HepG2 (cell line): ENCODE data around the gene CALN1.

Source experiments
- BRF2 ChIP-seq: sonication (generic); formaldehyde crosslinking; IDR thresholded peaks from 2 replicates; pipeline ENCODE4 v1.8.1; 2022; ENCODE audit warnings: mild to moderate bottlenecking, missing genetic modification reagents
- CHD2 ChIP-seq: IDR thresholded peaks from 2 replicates; pipeline ENCODE4 v1.6.1; 2011; ENCODE audit warnings: low read depth, low read length, improper control_type of control experiment
- EZH2 ChIP-seq: conservative IDR thresholded peaks from 2 replicates; pipeline ENCODE4 v1.6.1; 2012; ENCODE audit warnings: mild to moderate bottlenecking, low read depth, low read length, moderate library complexity
- KLF15 ChIP-seq: sonication (generic); formaldehyde crosslinking; IDR thresholded peaks from 2 replicates; pipeline ENCODE4 v1.8.1; 2023; ENCODE audit warnings: borderline replicate concordance, mild to moderate bottlenecking, inconsistent platforms, missing genetic modification reagents, mixed read lengths
- MED13 ChIP-seq: sonication (generic); formaldehyde crosslinking; IDR thresholded peaks from 2 replicates; pipeline ENCODE4 v1.5.0; 2020; ENCODE audit warnings: missing genetic modification reagents
- MIXL1 ChIP-seq: IDR thresholded peaks from 2 replicates; pipeline ENCODE4 v1.6.1; 2016
- POLR2AphosphoS5 ChIP-seq: IDR thresholded peaks from 2 replicates; pipeline ENCODE4 v1.6.1; 2012; ENCODE audit warnings: low read depth, low read length
- REST ChIP-seq, 2 experiments: IDR thresholded peaks; 2 replicates each; pipeline ENCODE4 v1.6.1; 2011 to 2012; ENCODE audit warnings: low read length in 2 of 2, borderline replicate concordance in 1 of 2, low read depth in 1 of 2, mild to moderate bottlenecking in 1 of 2, moderate library complexity in 1 of 2
- ZHX2 ChIP-seq, 2 experiments: sonication (generic) in 1 of 2; formaldehyde crosslinking in 1 of 2; IDR thresholded peaks; 2 replicates each; pipeline versions ENCODE4 v1.6.1 to v1.9.0; 2014 to 2022; ENCODE audit warnings: antibody characterized with exemption in 1 of 2, borderline replicate concordance in 1 of 2, inconsistent platforms in 1 of 2, low read depth in 1 of 2, missing genetic modification reagents in 1 of 2
- ZNF207 ChIP-seq: fragments of 450-650 bp; IDR thresholded peaks from 2 replicates; pipeline ENCODE4 v1.6.1; 2016; ENCODE audit warnings: antibody characterized with exemption, borderline replicate concordance
- ZNF44 ChIP-seq: sonication (generic); formaldehyde crosslinking; IDR thresholded peaks from 2 replicates; pipeline ENCODE4 v1.5.1; 2020; ENCODE audit warnings: mild to moderate bottlenecking, missing genetic modification reagents
- ZNF644 ChIP-seq: IDR thresholded peaks from 2 replicates; pipeline ENCODE4 v1.6.1; 2016; ENCODE audit warnings: low read depth

- TF ChIP-seq REST (IDR thresholded peaks at IDR 0.05; ENCODE audit: borderline replicate concordance in 1 of 2, low read depth in 1 of 2, low read length in 2 of 2), result no peak
- no peak for TF ChIP-seq ZNF44
- TF ChIP-seq BRF2 (CRISPR knock-in tag), result no peak
- TF ChIP-seq ZNF644, result no peak
- TF ChIP-seq ZHX2 (IDR thresholded peaks at IDR 0.05; ENCODE audit: low read depth), result no peak
- no peak for TF ChIP-seq ZHX2 (CRISPR knock-in tag; IDR thresholded peaks at IDR 0.05; ENCODE audit: borderline replicate concordance)
- TF ChIP-seq CHD2, result no peak
- TF ChIP-seq EZH2, result no peak
- no peak for TF ChIP-seq POLR2AphosphoS5
- TF ChIP-seq MED13 (CRISPR knock-in tag), result no peak
- TF ChIP-seq KLF15 (CRISPR knock-in tag), result no peak
- no peak for TF ChIP-seq ZNF207
- TF ChIP-seq MIXL1 (CRISPR knock-in tag), result no peak
Measured at GRCh38 chr7:72213081-72213480, 199.1 kb downstream of the CALN1 start.
